Keratinocyte (primary cell): ENCODE results near the gene L1CAM.

Experiments
- CTCF ChIP-seq, 3 experiments: IDR thresholded peaks in 1 of 3; conservative IDR thresholded peaks in 1 of 3; optimal IDR thresholded peaks in 1 of 3; 2 replicates in 2 of 3; 3 replicates in 1 of 3; pipeline versions ENCODE3 to v1.5.1; 2011; ENCODE audit warnings: low read length in 3 of 3, mild to moderate bottlenecking in 3 of 3, moderate library complexity in 2 of 3, control low read depth in 1 of 3, inconsistent platforms in 1 of 3; ENCODE audit not compliant: insufficient read depth in 2 of 3; ENCODE audit errors: extremely low read depth in 1 of 3
- EZH2 ChIP-seq: IDR thresholded peaks from one replicate; pipeline ENCODE4 v1.6.1; 2012; ENCODE audit warnings: inconsistent platforms, mild to moderate bottlenecking, low read length, moderate library complexity

GRCh38 chrX:153925739-153926551 is 40.0 kb upstream of the L1CAM start, which contains the start of gene ARHGAP4:
- TF ChIP-seq CTCF (optimal IDR thresholded peaks at IDR 0.05 in 1 of 3, IDR thresholded peaks at IDR 0.05 in 1 of 3, conservative IDR thresholded peaks at IDR 0.05 in 1 of 3; ENCODE audit: extremely low read depth in 1 of 3, insufficient read depth in 2 of 3, low read length in 3 of 3) (no peak), EZH2 (no peak)
